T47D (cell line): ENCODE measurements around the gene OSBPL8.
A peak's percentile ranks its signal among the peaks of the same experiment; 100 is the strongest.

Source experiments
- DNase-seq, 2 experiments: peaks; one replicate each; pipeline versions ENCODE4 v3.0.0 to v3.0.0-alpha.2; 2011 to 2012; ENCODE audit warnings: low read depth in 1 of 2, low spot score in 1 of 2
- JUND ChIP-seq: IDR thresholded peaks from 2 replicates; pipeline ENCODE4 v1.6.1; 2012; ENCODE audit warnings: low read depth
- in situ Hi-C: cut with HindIII; loops from 2 replicates; pipeline ENCODE4 v1.10.0; 2016; ENCODE audit warnings: low sequenced_read_pairs, low pct_unique_long_range_greater_than_20kb

OSBPL8 gene

DNA sequence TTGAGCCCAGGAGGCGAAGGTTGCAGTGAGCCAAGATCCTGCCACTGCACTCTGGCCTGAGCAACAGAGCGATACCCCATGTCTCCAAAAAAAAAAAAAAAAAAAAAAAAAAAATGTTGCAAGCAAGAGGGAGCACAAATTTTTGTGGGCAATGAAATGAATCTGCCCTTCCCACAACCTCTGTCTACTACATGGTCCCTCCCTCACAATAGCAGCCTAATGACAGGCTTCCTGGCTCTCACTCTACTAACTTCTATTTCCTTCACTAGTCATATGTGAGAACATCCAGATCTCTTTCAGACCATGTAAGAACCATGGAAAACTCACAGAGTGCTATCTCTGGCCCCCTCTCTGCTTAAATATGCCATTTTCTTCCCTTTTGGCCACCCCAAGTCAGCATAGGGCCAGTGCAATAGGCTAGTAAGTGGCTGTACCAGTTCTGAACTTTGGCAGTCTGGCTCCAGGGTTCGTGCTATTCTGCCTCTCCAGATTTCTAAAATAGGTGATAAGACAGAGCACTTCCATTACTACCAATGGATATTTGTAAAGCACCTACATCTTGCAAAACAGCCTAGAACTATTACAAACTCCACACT lies 7.1 kb downstream of the OSBPL8 start:
- no peak for DNase-seq
- in situ Hi-C loops = no loop called here
- TF ChIP-seq JUND = no peak

DNA sequence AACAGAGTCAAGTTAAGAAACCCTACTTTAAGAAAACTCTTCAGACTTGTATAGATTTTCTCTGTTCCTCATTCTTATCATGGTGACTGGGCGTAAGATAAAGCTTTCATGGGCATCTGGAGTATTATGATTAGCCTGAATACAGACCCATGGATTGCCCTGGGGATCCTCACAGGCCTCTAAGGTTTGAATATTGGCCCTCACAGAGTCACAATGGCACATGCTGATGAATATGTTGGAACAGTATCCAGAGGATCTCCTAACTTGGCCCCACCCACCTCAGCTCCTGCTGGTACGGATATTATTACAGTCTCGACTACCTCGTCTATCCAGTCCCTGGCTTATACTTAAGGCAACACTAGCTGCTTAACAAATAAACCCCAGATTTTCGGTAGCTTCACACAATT lies 8.1 kb downstream of the OSBPL8 start:
- DNase-seq = peak in 1 of 2 experiments; percentile 25
- TF ChIP-seq JUND = no peak
- in situ Hi-C loops = no loop called here

DNA sequence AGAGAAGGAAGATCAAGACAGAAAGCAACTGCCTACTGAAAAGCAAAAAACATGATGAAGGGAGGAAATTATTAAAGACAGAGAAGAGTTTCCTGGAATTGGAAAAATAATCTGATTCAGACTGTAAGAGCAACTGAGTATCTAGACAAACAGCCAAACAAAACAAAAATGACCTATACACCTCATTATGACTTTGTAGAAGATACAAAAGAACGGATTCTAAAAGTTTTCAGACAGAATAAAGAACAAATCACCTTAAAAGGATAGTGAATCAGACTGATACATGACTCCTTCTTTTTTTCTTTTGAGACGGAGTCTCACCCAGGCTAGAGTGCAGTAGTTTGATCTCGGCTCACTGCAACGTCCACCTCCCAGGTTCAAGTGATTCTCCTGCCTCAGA lies 10.4 kb downstream of the OSBPL8 start:
- TF ChIP-seq JUND = no peak
- in situ Hi-C loops = no loop called here
- DNase-seq = no peak

DNA sequence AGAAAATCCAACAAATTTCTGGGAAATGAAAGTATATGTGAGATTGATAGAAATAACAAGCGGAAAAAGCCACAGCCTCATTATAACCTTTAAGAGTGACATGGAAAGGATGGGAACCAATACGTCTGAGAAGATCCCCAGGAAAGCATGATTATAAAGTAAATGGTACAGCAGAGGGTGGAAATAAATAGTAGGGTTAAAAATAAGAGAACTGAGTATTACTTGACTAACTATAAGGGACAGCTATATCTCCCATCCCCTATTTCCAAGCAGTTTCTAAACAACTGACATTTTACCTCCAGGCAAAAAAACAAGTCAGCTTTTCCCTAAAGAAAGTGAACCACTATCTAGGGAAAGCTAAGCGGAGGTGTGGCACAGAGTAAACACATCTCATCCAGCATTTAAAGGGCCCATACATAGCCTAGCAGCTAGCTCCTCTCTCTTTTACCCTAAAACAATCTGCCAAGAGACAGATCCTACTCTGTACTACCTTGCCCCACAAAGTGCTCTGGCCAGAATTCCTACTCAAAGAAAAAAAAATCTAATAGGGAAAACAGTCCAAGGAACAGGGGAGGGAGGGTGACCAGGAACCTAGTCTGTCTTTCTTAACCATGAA lies 11.2 kb downstream of the OSBPL8 start:
- TF ChIP-seq JUND = no peak
- in situ Hi-C loops = no loop called here
- no peak for DNase-seq

DNA sequence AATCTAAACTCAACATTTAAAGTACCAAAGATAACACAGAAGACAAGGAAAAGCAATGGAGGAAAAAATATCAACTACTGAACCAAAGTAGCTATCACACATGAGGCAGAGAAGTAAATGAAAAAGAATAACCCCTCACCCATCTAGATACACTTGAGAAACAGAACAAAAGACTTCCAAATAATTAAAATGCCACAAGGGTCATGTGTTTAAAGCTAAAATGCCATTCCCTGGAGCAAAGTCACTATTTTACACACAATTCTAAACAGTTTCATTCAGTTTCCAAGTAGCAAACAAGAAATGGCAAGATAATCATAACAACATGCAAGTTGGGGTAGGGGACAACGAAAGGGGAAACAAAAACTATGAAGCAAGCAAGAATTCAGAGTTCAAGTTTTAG lies 12.0 kb downstream of the OSBPL8 start:
- TF ChIP-seq JUND = no peak
- in situ Hi-C loops = no loop called here
- no peak for DNase-seq

DNA sequence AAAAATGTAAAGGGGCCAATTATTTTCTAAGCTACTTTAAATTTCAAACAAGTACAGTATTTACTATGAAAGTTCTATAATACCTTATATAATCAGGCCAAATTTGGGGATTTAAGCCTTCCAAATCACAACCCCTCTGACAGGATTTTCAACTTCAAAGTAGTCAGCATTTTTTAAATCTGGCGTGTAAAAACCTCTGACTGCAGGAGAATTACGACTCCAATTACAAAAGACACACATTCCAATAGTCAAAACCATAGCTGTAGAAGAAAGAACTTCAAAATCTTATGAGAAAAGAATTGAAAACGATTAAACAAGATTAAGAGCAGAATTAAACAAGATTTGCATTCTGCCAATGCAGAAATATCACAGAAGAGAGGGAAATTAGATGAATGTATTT lies 12.7 kb downstream of the OSBPL8 start:
- DNase-seq = no peak
- in situ Hi-C loops = no loop called here
- TF ChIP-seq JUND = no peak

DNA sequence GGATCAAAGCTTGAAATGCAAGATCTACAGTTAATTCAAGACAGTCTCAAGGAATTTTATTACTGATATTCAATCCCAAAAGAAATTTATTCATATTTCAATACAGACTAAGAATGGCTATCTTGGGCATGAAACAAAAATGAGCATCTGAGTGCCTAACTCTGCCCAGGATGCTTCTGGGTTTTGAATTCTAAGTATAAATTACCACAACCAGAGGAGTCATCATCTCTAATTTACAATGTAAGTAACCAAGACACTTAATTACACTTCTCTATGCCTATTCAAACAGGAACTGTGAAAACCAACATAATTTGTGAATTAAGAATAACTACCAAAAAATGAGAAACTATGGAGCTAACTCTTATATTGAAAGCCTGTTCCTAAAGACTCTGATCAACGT lies 14.1 kb downstream of the OSBPL8 start:
- DNase-seq = no peak
- TF ChIP-seq JUND = no peak
- in situ Hi-C loops = no loop called here

DNA sequence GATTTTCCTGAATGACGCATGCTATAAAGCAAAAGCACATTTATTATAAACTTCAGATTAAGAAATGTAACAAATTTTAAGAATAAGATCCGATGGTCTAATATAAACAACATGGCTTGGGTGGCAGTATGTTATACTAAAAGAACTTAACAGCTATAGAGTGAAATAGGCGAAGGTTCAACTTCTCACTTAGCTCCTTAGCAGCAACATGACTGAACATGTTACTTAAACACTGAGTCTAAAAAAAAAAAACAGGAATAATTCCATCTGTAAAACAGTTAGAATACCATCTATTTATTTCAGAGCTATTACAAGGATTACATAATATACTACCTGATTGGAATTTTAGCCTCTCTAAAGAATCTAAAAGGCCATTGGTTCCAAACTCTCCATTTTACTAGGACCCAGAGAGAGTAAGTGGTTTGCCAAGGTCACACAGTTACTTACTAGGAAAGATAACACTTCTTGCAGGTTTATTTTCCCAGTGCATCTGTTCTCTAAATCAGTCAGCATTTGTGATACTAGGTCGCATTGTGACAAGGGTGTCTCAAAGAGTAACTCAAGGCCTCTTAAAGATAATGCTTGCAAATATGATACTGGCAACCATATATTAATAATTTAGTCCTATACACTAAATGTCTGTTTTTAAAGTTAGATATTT lies 14.8 kb downstream of the OSBPL8 start:
- in situ Hi-C loops = no loop called here
- no peak for DNase-seq
- TF ChIP-seq JUND = no peak

GRCh38 chr12:76543813-76544347 lies 15.7 kb downstream of the OSBPL8 start:
- no peak for DNase-seq
- in situ Hi-C loops = no loop called here
- TF ChIP-seq JUND = no peak

GRCh38 chr12:76542908-76543307 lies 16.7 kb downstream of the OSBPL8 start:
- no peak for DNase-seq
- no peak for TF ChIP-seq JUND
- in situ Hi-C loops = no loop called here

DNA sequence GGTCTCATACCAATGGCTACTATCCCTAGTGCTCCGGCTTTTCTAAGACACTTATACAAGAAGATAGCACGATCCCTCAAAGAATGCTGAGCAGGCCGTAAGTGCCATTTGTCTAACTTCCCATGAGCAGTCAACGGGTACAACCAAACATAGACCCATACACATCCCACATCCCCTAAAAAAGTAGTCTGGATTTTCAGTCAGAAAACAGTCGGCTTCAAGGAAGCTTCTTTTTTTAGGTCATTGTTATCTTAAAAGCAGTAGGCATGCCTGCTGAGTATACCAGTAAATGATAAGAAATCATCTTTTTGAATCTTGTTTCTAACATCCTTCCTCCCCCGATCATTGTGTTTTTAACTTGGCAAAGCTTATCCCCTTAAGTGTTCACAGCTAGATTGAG lies 19.8 kb downstream of the OSBPL8 start:
- TF ChIP-seq JUND = no peak
- in situ Hi-C loops = no loop called here

GRCh38 chr12:76537923-76538322 lies 21.6 kb downstream of the OSBPL8 start:
- no peak for TF ChIP-seq JUND
- DNase-seq = no peak
- in situ Hi-C loops = no loop called here

More for the DNA sequence above, 19.8 kb downstream of the OSBPL8 start:
- no peak for DNase-seq

GRCh38 chr12:76536546-76536945 lies 23.0 kb downstream of the OSBPL8 start:
- DNase-seq = no peak
- TF ChIP-seq JUND = no peak
- in situ Hi-C loops = no loop called here
